GM12892 (cell line): ENCODE measurements around the gene PTPRCAP.

Experiments
- POLR2A ChIP-seq: IDR thresholded peaks from 2 replicates; pipeline ENCODE4 v1.6.1; 2011; ENCODE audit warnings: low read depth, low read length, control low read depth
- POLR2AphosphoS5 ChIP-seq: IDR thresholded peaks from 2 replicates; pipeline ENCODE4 v1.6.1; 2011; ENCODE audit warnings: low read depth, low read length, control low read depth
- TAF1 ChIP-seq: IDR thresholded peaks from 2 replicates; pipeline ENCODE4 v1.6.1; 2011; ENCODE audit warnings: low read depth, mild to moderate bottlenecking, control low read depth, low read length, borderline replicate concordance

DNA sequence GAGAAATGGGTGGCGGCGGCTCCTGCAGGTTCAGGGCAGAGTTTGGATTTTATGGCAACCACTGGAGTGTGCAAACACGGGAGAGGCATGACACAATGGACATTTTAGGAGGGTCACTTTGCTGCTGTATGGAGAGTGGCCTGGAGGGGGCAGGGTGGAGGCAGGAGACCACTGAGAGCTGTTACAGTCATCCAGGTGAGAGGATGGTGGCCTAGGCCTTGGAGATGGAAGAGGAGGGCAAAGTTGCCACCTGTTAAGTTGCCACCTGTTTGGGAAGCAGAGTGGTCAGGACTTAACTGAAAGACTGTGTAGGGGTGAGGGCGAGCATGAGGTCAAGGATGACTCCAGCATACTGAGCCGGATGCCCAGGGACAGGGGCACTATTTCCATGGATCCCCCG lies 48.0 kb downstream of the PTPRCAP start:
- TF ChIP-seq POLR2A (no peak), TAF1 (no peak), POLR2AphosphoS5 (no peak)
